Urinary bladder (tissue), 4 donors: ENCODE measurements around the gene CC2D2B. TPM values are rescaled to one million over a fixed set of nuclear protein-coding genes. Genes with fewer than 3 reads are reported as not detected.
"Not testable (repeated sequence)": the region's sequence is repeated elsewhere in the genome, so short reads cannot be mapped to it uniquely, and the experiment has no call there.

Experiments
- DNase-seq: peaks from one replicate; pipeline ENCODE4 v3.0.0-alpha.2; 2015; ENCODE audit errors: extremely low spot score
- H3K27ac ChIP-seq: one replicate; pipeline ENCODE4 v1.5.1; 2013; ENCODE audit warnings: low read depth, mild to moderate bottlenecking, moderate library complexity
- H3K36me3 ChIP-seq: one replicate; pipeline ENCODE4 v1.6.1; 2013; ENCODE audit warnings: mild to moderate bottlenecking, moderate library complexity; ENCODE audit not compliant: insufficient read depth
- H3K4me1 ChIP-seq: one replicate; pipeline ENCODE4 v1.6.1; 2013; ENCODE audit warnings: mild to moderate bottlenecking, moderate library complexity; ENCODE audit not compliant: insufficient read depth
- H3K4me3 ChIP-seq: one replicate; pipeline ENCODE4 v1.5.1; 2013; ENCODE audit warnings: low read depth, low read length
- WGBS: extraction: QIAGEN DNeasy Blood & Tissue Kit; methylation state at CpG from one replicate; pipeline ENCODE4 v1.1.7; 2013; 5-methylcytosine and 5-hydroxymethylcytosine counted together
- polyA plus RNA-seq: library from polyadenylated mRNA; stranded (reverse); fragments of 200-250 nt; gene quantifications from one replicate; pipeline ENCODE4 v1.2.3, GENCODE V29; 2013
- total RNA-seq: library from RNA; depleted of rRNA; stranded (reverse); fragments of >200 nt; gene quantifications from one replicate; pipeline ENCODE4 v1.2.3, GENCODE V29; 2014
- donor health status: healthy with polysubstance abuse.
- donor health status: healthy.

The CC2D2B gene
- total and polyA plus RNA-seq, 2 donors: 0.75 to 13.1 TPM

DNA sequence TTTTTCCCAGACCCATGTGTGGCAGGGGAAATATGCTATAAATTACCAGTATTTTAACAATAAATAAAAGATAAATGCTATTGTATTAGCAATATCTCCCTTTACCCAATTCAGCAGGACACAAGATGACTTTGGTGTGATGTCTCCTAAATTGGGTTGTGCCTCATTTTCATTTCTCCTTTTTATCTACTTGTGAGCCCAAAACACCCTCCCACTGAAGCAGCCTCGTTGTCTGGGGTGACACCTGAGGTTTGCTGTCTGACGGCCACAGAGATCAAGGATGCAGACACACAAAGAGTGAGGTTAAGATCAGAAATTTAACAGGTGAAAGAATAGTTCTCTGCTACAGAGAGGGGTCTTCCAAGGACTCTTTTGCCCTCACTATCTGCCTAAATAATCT, 27.1 kb upstream of the CC2D2B start:
- H3K27ac ChIP-seq: no peak overlapping the region
- H3K4me1 ChIP-seq: no peaks in the 10 kb centered on the region
- WGBS: 43% methylated on average over 2 of the region's 2 CpGs
- H3K36me3 ChIP-seq: no peaks in the 10 kb centered on the region
- H3K4me3 ChIP-seq: no peak overlapping the region
- no peak for DNase-seq

DNA sequence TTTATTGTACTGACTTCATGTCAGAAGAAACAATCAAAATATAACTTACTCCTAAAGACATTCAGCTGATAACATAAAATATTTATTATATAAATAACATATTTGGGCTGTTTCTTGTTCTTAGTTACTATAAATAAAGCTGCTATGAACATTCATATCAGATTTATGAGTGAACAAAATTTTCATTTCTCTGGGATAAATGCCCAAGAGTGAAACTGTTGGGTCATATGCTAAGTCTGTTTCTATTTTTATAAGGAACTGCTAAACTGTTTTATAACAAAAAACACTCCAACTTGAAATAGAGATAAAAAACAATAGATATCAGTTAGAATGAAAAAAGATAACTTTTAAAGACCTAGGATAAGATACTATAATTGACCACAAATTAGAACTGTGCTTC, 26.5 kb upstream of the CC2D2B start:
- no peaks in the 10 kb centered on the region for H3K36me3 ChIP-seq
- no peak overlapping the region for H3K27ac ChIP-seq
- DNase-seq: peak; percentile 7
- no peak overlapping the region for H3K4me3 ChIP-seq
- no peaks in the 10 kb centered on the region for H3K4me1 ChIP-seq

DNA sequence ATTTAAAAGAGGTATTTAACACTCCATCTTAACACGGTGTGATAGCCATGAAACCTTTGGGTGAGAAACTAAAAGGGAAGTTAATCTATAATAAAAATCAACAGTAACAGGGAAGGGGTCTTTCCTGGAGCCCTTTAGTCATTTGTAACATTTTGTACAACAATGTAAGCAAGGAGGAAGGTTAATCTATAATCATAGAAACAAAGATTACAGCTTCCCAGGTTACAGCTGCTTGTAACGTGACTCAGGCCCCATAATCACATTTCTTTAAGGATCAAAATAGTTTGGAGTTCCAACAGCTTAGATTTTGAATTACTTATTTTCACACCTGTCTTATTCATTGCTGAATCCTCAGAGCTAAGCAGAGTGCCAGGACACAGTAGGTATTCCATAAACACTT, 17.9 kb upstream of the CC2D2B start:
- 72% methylated on average over 2 of the region's 2 CpGs for WGBS
- no peak overlapping the region for H3K27ac ChIP-seq
- H3K4me3 ChIP-seq: no peak overlapping the region
- no peak for DNase-seq
- H3K36me3 ChIP-seq: no peaks in the 10 kb centered on the region
- no peaks in the 10 kb centered on the region for H3K4me1 ChIP-seq

DNA sequence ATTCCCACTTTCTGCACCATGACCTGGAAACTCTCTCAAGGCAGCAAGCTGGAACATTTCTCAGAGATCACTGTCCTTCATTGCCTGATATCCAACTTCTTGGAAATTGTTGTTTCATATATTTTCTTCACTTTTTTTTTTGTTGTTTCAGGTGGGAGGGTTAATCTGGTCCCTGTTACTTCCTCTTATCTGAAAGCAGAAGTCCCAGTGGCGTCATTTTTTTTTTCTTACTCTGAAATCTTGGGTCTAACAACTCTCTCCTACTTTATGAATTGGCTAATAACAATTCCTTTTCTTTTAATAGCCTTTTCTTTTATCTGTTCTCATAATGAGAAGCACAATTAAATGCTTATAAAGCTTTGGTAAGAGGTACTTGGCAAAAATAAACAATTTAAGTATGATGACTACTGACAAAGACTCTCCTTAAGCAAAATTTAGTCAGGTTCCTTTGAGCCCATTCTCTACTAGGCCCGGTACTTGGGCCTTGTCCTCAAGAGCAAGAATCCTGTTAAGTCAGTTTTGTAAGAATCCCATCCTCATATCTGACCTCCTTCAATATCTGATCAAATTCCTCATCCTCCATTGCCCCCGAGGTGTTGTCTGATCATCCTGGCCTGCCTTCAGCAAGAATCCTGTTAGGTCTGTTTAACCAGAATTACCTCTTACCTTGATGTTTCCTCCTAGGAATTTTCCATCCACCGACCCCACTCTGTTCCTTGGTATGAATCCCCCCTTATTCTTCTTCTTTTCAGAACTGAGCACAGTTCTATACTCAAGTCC, 11.5 kb upstream of the CC2D2B start:
- no peak for DNase-seq
- no peaks in the 10 kb centered on the region for H3K4me1 ChIP-seq
- peaks cover 2% of the 10 kb centered on the region for H3K36me3 ChIP-seq
- WGBS: 93% methylated on average over 4 of the region's 4 CpGs
- H3K27ac ChIP-seq: no peak overlapping the region
- H3K4me3 ChIP-seq: no peak overlapping the region

DNA sequence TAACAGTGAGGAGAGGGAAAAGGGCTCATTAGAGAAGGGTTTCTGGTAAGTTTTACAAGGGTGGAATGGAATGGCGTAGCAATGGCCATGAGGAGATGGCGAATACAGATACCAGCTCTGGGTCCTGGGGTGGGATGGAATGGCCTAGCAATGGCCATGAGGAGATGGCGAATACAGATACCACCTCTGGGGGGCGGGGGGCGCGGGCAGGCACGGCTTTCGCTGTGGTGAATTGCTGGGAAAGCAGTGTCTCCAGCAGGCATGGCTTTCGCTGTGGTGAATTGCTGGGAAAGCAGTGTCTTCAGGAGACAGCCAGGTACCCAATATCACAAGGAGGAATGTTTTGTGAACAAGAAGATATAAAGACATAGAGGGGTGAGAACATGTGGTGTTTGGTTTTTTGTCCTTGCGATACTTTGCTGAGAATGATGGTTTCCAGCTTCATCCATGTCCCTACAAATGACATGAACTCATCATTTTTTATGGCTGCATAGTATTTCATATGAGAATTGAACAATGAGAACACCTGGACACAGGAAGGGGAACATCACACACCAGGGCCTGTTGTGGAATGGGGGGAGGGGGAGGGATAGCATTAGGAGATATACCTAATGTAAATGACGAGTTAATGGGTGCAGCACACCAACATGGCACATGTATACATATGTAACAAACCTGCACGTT, 1.7 kb upstream of the CC2D2B start:
- WGBS: 96% methylated on average over 12 of the region's 12 CpGs
- not testable (repeated sequence) for H3K4me3 ChIP-seq, H3K36me3 ChIP-seq, H3K4me1 ChIP-seq, DNase-seq, H3K27ac ChIP-seq

DNA sequence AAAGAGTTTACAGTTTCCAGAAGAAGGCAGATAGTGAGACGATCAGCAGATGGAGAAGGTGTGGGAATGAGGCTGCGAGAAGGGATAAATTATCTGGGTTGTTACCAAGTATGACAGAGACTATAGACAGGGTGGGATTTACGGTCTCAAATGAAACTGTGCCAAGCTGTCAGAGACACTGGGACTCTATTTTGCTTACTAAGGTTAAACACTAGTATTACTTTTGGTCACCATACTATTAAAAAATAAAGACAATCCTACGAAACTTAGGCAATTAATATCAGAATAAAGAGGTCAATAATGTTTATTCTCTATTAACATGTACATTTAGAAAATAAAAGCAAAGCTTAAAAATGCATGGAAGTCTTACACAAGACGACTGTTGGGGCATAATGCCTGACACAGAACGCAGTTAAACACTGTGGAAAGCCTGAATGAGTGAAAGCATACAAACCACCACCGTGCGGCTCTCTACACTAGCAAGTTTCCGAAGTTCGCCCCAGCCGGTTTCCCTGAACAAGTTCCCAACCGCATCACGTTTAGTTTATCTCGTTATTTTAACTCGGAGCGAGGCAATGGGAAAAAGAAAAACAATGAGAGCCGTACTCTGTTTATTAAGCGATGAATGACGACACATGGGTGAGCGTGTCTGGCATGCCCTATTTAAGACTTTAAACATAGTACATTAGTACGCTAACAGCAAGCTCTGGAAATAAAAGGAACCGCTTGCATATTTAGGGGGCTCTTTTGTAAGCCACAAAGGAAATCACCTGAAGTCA, 909 bp upstream of the CC2D2B start:
- 9% methylated on average over 22 of the region's 22 CpGs for WGBS
- Histone ChIP-seq H3K36me3 (peaks cover 7% of the 10 kb centered on the region), H3K27ac (peak overlapping the region; percentile 61), H3K4me1 (no peaks in the 10 kb centered on the region), H3K4me3 (peak overlapping the region; percentile 79)
- DNase-seq: peak; percentile 46

DNA sequence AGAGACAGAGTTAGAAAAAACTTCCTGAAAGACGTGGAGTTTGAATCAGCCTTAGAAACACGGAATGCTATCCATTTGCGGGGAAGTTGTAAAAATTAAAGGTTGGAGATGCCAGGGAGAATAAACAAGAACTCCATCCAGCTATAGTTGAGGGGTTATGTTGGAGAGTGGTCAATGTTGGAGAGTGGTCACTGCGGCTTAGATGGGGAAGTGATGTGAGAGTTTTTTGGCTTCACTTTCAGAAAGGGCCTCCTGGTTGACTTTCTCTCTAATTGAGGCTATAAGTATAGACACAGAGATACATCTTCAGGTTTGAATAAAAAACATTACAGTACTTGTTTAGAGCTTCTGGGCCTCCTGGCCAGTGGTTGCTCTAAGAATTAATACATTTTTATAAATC, 675 bp downstream of the CC2D2B start:
- 42% methylated on average over 4 of the region's 4 CpGs for WGBS
- Histone ChIP-seq H3K27ac (no peak overlapping the region), H3K36me3 (peaks cover 4% of the 10 kb centered on the region), H3K4me3 (no peak overlapping the region), H3K4me1 (no peaks in the 10 kb centered on the region)
- no peak for DNase-seq

DNA sequence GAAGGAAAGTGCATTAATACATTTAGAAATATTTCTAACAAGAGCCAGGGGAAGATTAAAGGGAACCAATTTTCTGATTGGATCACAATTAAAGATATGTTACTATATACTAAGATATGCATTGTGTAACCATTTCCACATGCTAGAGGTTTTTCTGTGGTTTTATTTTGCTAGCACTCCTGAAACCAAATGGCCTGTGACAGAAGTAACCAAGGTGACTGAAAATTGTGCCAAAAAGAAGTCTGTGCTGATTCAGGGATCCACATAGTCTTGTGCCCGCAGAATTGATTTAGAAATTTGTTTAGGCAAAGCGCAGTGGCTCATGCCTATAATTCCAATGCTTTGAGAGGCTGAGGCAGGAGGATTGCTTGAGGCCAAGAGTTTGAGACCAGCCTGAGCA, 1.8 kb downstream of the CC2D2B start:
- Histone ChIP-seq H3K4me3 (no peak overlapping the region), H3K36me3 (no peaks in the 10 kb centered on the region), H3K27ac (no peak overlapping the region), H3K4me1 (no peaks in the 10 kb centered on the region)
- DNase-seq: no peak
- whole genome bisulfite sequencing: 96% methylated on average over 2 of the region's 2 CpGs

DNA sequence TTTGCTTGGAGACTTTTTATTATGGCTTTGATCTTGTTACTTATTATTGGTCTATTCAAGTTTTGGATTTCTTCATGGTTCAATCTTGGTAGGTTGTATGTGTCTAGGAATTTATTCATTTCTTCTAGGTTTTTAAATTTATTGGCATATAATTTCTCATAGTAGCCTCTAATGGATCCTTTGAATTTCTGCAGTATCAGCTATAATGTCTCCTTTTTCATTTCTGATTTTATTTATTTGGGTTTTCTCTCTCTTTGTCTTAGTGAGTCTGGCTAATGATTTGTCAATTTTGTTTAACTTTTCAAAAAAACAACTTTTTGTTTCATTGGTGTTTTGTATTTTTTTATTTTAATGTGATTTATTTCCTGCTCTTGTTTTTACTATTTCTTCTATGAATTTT, 8.3 kb downstream of the CC2D2B start:
- H3K27ac ChIP-seq, H3K4me3 ChIP-seq, H3K4me1 ChIP-seq, H3K36me3 ChIP-seq, DNase-seq: not testable (repeated sequence)

DNA sequence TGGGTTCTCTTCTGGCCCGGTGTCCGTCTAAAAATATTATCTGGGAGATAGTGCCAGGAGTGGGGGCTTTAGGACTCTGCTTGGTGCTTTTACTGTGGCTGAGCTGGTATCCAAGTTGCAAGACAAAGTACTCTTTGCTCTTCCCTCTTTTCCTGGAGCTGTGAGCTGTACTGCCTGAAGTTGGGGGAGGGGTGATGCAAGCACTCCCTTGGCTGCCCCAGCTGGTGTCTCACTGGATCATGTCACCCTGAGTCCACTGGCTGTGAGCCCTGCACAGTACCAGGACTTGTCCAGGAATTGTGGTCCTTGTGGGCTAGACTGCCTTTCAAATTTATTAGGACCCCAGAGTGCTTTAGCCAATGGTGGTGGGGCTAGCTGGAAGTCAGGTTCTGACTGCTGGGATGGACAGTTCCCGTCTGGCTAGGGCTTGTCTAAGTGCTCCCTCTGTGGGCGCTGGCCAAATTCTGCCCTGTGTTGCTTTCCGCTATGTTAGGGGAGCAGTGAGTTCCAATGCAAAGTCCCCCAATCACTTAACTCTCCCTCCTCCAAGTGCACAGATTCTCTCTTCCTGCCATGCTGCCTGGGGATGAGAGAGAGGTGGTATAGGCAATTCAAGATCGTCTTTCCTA, 13.1 kb downstream of the CC2D2B start:
- no peak for DNase-seq
- no peaks in the 10 kb centered on the region for H3K36me3 ChIP-seq
- H3K4me3 ChIP-seq: no peak overlapping the region
- 79% methylated on average over 6 of the region's 6 CpGs for WGBS
- no peaks in the 10 kb centered on the region for H3K4me1 ChIP-seq
- H3K27ac ChIP-seq: no peak overlapping the region

DNA sequence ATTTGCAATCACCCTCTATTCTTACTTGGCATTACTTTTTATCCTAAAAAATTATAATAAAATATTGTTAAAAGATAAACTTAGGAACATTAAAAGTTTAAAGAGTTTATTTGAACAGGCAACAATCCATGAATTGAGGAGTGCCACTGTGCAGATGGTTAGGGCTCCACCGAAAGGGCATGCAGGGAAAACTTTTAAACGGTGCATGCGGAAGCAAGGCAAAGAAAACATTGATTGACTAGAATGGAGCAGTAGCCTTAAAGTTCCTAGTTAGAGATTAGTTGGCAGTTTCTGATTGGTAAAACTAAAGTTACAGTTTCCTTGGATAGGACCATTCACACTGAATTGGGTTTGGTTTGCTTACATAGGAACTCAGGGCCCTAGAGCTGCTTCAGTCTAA, 17.3 kb downstream of the CC2D2B start:
- DNase-seq: no peak
- Histone ChIP-seq H3K4me3 (no peak overlapping the region), H3K4me1 (no peaks in the 10 kb centered on the region), H3K36me3 (no peaks in the 10 kb centered on the region), H3K27ac (no peak overlapping the region)
- WGBS: 82% methylated on average over 3 of the region's 3 CpGs

DNA sequence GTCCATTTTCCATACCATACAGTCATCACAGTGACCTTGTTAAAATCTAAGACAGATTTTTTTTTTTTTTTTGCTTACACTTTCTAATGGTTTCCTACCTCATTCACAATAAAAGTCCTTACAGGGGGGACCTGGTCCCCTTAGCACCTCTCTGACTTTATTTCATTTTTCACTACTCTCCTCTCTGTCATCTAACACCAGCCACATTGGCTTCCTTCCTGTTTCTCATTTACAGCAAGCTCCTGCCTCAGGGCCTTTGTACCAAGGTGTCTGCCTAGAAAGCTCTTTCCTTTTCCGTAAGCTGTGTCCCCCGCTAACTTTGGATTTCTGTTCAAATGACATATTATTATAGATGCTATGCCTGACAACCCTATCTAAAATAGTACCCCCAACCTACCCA, 27.7 kb downstream of the CC2D2B start:
- no peaks in the 10 kb centered on the region for H3K4me1 ChIP-seq
- no peak overlapping the region for H3K4me3 ChIP-seq
- 93% methylated on average over 2 of the region's 2 CpGs for WGBS
- H3K27ac ChIP-seq: no peak overlapping the region
- H3K36me3 ChIP-seq: no peaks in the 10 kb centered on the region
- no peak for DNase-seq

DNA sequence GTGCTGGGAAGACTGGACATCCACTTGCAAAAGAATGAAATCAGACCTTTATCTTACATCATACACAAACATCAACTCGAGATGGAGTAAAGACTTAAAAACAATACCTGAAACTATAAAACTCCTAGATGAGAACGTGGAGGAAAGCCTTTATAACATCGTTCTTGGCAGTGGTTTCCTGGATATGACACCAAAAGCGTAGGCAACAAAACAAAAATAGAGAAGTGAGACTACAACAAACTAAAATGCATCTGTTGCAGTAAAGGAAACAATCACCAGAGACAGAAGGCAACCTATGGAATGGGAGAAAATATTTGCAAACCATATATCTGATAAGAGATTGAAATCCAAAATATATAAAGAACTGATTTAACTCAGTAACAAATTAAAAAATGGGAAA, 33.3 kb downstream of the CC2D2B start:
- DNase-seq: no peak
- no peaks in the 10 kb centered on the region for H3K4me1 ChIP-seq
- no peak overlapping the region for H3K27ac ChIP-seq
- WGBS: 82% methylated on average over 4 of the region's 4 CpGs
- H3K36me3 ChIP-seq: no peaks in the 10 kb centered on the region
- H3K4me3 ChIP-seq: no peak overlapping the region
